HepG2 (cell line): ENCODE data around the gene GNAL. TPM values are rescaled to one million over a fixed set of nuclear protein-coding genes. Genes with fewer than 3 reads are reported as not detected.

Experiments used
- ATAC-seq: fragments of 200-7000 bp; cut with Tn5 transposase; 3 replicates; pipeline ENCODE4 v1.9.1; 2020; ENCODE audit warnings: mild to moderate bottlenecking, moderate library complexity
- BruUV-seq: library from RNA; stranded (reverse); fragments of 400-500 nt; replicated peaks from 2 replicates; lab custom pipeline; 2021; lab: Mats Ljungman, UMichigan
- CTCF ChIA-PET: fragments of 300-600 bp; formaldehyde crosslinking; extraction: SDS; loops from one replicate; lab custom pipeline; 2021; ENCODE audit warnings: low total read pairs, inconsistent platforms, low intra/inter-chr PET ratio; lab: Yijun Ruan, JAX
- POLR2A ChIA-PET: fragments of 350-600 bp; sonication (Branson Sonifier 250); formaldehyde crosslinking; loops from one replicate; lab custom pipeline; 2020; ENCODE audit warnings: antibody characterized with exemption, inconsistent platforms; lab: Yijun Ruan, JAX
- DNase-seq: peaks from one replicate; pipeline ENCODE4 v3.0.0-alpha.2; 2015; ENCODE audit warnings: low spot score
- FAIRE-seq: peaks from 3 replicates; lab custom pipeline; 2011; peaks lifted over from hg19 to GRCh38; lab: Jason Lieb, UNC
- H2AFZ ChIP-seq: one replicate; pipeline ENCODE4 v1.6.1; 2011; ENCODE audit warnings: low read length, inconsistent platforms
- H3K27ac ChIP-seq: fragments of 300-600 bp; 3 replicates; pipeline ENCODE4 v1.8.0; 2011; ENCODE audit warnings: mixed run types, mild to moderate bottlenecking, mixed read lengths, low read length, inconsistent platforms; ENCODE audit not compliant: insufficient read depth; ENCODE audit errors: extremely low read length
- H3K27me3 ChIP-seq, 2 experiments: fragments of 200-600 bp in 1 of 2; 2 replicates in 1 of 2; 3 replicates in 1 of 2; pipeline versions ENCODE4 v1.6.0 to v1.8.0; 2011; ENCODE audit warnings: low read length in 2 of 2, mild to moderate bottlenecking in 2 of 2, moderate library complexity in 2 of 2, inconsistent platforms in 1 of 2; ENCODE audit not compliant: insufficient read depth in 2 of 2, control insufficient read depth in 1 of 2
- H3K36me3 ChIP-seq, 2 experiments: fragments of 200-600 bp in 1 of 2; replicated peaks in 1 of 2; 2 replicates in 1 of 2; 3 replicates in 1 of 2; pipeline versions ENCODE4 v1.5.1 to v1.8.0; 2011; ENCODE audit warnings: low read length in 2 of 2, inconsistent platforms in 1 of 2; ENCODE audit not compliant: insufficient read depth in 2 of 2, control insufficient read depth in 1 of 2
- H3K4me1 ChIP-seq: 2 replicates; pipeline ENCODE4 v1.5.1; 2012; ENCODE audit warnings: low read length, inconsistent platforms; ENCODE audit not compliant: insufficient read depth
- H3K4me2 ChIP-seq: 2 replicates; pipeline ENCODE4 v1.6.0; 2011; ENCODE audit warnings: low read depth, low read length, inconsistent platforms
- H3K4me3 ChIP-seq, 3 experiments: fragments of 200-600 bp in 1 of 3; sonication (generic), shearing (Covaris generic) in 1 of 3; replicated peaks in 1 of 3; 2 replicates each; pipeline ENCODE4 v1.5.1; 2011 to 2016; ENCODE audit warnings: low read length in 3 of 3, inconsistent platforms in 2 of 3, low read depth in 2 of 3, mild to moderate bottlenecking in 2 of 3, control low read depth in 1 of 3, mixed read lengths in 1 of 3; ENCODE audit not compliant: insufficient read depth in 1 of 3
- H3K79me2 ChIP-seq: one replicate; pipeline ENCODE4 v1.6.1; 2011; ENCODE audit warnings: low read length, inconsistent platforms; ENCODE audit not compliant: insufficient read depth
- H3K9ac ChIP-seq: 2 replicates; pipeline ENCODE4 v1.6.0; 2011; ENCODE audit warnings: mild to moderate bottlenecking, low read depth, low read length, inconsistent platforms; ENCODE audit not compliant: insufficient read depth
- H3K9me3 ChIP-seq: 2 replicates; pipeline ENCODE4 v1.5.1; 2012; ENCODE audit warnings: mild to moderate bottlenecking, low read length
- H4K20me1 ChIP-seq: 2 replicates; pipeline ENCODE4 v1.6.0; 2011; ENCODE audit warnings: inconsistent platforms, mild to moderate bottlenecking, low read length, moderate library complexity; ENCODE audit not compliant: insufficient read depth
- ARID3A ChIP-seq: IDR thresholded peaks from 2 replicates; pipeline ENCODE4 v1.6.1; 2012; ENCODE audit warnings: low read depth, low read length, improper control_type of control experiment
- HINFP ChIP-seq: sonication (generic); formaldehyde crosslinking; IDR thresholded peaks from 2 replicates; pipeline ENCODE4 v1.4.0; 2020; ENCODE audit warnings: low read depth, mild to moderate bottlenecking, missing genetic modification reagents
- IRF9 ChIP-seq: sonication (generic); formaldehyde crosslinking; IDR thresholded peaks from 2 replicates; pipeline ENCODE4 v1.8.0; 2022; ENCODE audit warnings: missing genetic modification reagents, mild to moderate bottlenecking, borderline replicate concordance
- MAFF ChIP-seq: IDR thresholded peaks from 2 replicates; pipeline ENCODE4 v1.6.1; 2011; ENCODE audit warnings: low read depth, low read length, improper control_type of control experiment
- MAFK ChIP-seq, 2 experiments: IDR thresholded peaks in 1 of 2; conservative IDR thresholded peaks in 1 of 2; 2 replicates each; pipeline ENCODE4 v1.6.1; 2011; ENCODE audit warnings: improper control_type of control experiment in 2 of 2, low read length in 2 of 2
- RXRA ChIP-seq: sonication (generic); formaldehyde crosslinking; IDR thresholded peaks from 2 replicates; pipeline ENCODE4 v1.5.1; 2020; ENCODE audit warnings: missing genetic modification reagents
- WGBS: methylation state at CpG from one replicate; pipeline ENCODE4 v1.1.6; 2017; ENCODE audit warnings: low lambda C conversion rate; 5-methylcytosine and 5-hydroxymethylcytosine counted together
- in situ Hi-C: cut with HindIII; loops from 2 replicates; pipeline ENCODE4 v1.10.0; 2017; ENCODE audit warnings: low pct_unique_long_range_greater_than_20kb; ENCODE audit not compliant: extremely low pct_ligation_motif_present
- intact Hi-C: fragments of 100-400 bp; cut with micrococcal nuclease; formaldehyde crosslinking; loops from one replicate; pipeline ENCODE4 v1.10.0; 2022; ENCODE audit not compliant: unreplicated experiment
- polyA plus RNA-seq, 8 experiments: library from polyadenylated mRNA; depleted of rRNA in 3 of 8; stranded (reverse) in 7 of 8; unstranded in 1 of 8; fragments of >200 nt; fragmentation: Illumina TruSeq in 4 of 8; extraction: Trizol in 4 of 8; gene quantifications; 2 replicates each; pipeline versions ENCODE4 v1.2.1 to v1.2.3, GENCODE V29; 2011 to 2016; ENCODE audit warnings: low read depth in 4 of 8, missing spikeins in 1 of 8, mixed read lengths in 1 of 8; ENCODE audit not compliant: insufficient read depth in 1 of 8
- total RNA-seq, 5 experiments: library from RNA; depleted of rRNA; stranded (reverse); fragments of >200 nt; fragmentation: Illumina TruSeq; extraction: Trizol; gene quantifications; 2 replicates each; pipeline ENCODE4 v1.2.3, GENCODE V29; 2016; ENCODE audit warnings: low read depth in 1 of 5

GNAL gene
- total and polyA plus RNA-seq, 2 of the 13 experiments (the other 11 are each of a cell fraction or from before 2014, with no cell fraction given): 0.87 to 1.4 TPM

GRCh38 chr18:11844436-11844835 lies 155.4 kb downstream of the GNAL start (continued):
- TF ChIP-seq ARID3A (no peak), HINFP (no peak), RXRA (CRISPR knock-in tag) (no peak)

GRCh38 chr18:11845654-11846053 lies 156.6 kb downstream of the GNAL start:
- TF ChIP-seq IRF9 (no peak), MAFF (peak; percentile 94), MAFK (conservative IDR thresholded peaks at IDR 0.05 in 1 of 2, IDR thresholded peaks at IDR 0.05 in 1 of 2; ENCODE audit: low read length in 2 of 2) (peak; percentile 92 to 96)
- Histone ChIP-seq H3K36me3 (no peaks in the 10 kb centered on the region), H2AFZ (no peak overlapping the region), H3K9me3 (no peaks in the 10 kb centered on the region), H3K27ac (no peak overlapping the region), H4K20me1 (no peaks in the 10 kb centered on the region), H3K79me2 (no peaks in the 10 kb centered on the region), H3K4me3 (no peak overlapping the region), H3K9ac (no peak overlapping the region), H3K4me2 (no peak overlapping the region), H3K27me3 (no peaks in the 10 kb centered on the region; a peak in 1 of 5 replicates), H3K4me1 (peaks cover 32% of the 10 kb centered on the region)
- no TSS peak for BruUV-seq
- ATAC-seq: no peak
- POLR2A ChIA-PET: no interaction called here
- CTCF ChIA-PET: no interaction called here
- intact Hi-C loops: no loop called here
- in situ Hi-C loops: no loop called here
- 64% methylated on average over 4 of the region's 4 CpGs for WGBS
- no peak for FAIRE-seq
- DNase-seq: no peak
